ENCODE results near the gene LRRTM4.

- TF ChIP-seq EZH2phosphoT487 (IDR thresholded peaks at IDR 0.05; ENCODE audit: insufficient read depth, low read depth) (no peak), EZH2 (IDR thresholded peaks at IDR 0.05; ENCODE audit: insufficient read depth, poor library complexity, severe bottlenecking) (no peak)
These were observed 127.2 kb downstream of the LRRTM4 start for GRCh38 chr2:77395011-77395410.

All from GM23248 (cell line).